ENCODE measurements around the gene AJM1.

Gene AJM1

GRCh38 chr9:136808075-136808805 lies 34.0 kb upstream of the AJM1 start:
- no peak for DNase-seq (ENCODE audit: low read depth, low spot score)

- DNase-seq (ENCODE audit: low read depth, low spot score) = no peak
Observed at GRCh38 chr9:136808806-136809158, 33.5 kb upstream of the AJM1 start.

- no peak for DNase-seq (ENCODE audit: low read depth, low spot score)
Observed at GRCh38 chr9:136814725-136815421, 27.4 kb upstream of the AJM1 start.

GRCh38 chr9:136815422-136815782 lies 26.9 kb upstream of the AJM1 start:
- DNase-seq (ENCODE audit: low read depth, low spot score) = no peak

- no peak for DNase-seq (ENCODE audit: low read depth, low spot score)
Observed at GRCh38 chr9:136820971-136821825, 21.1 kb upstream of the AJM1 start.

- DNase-seq (ENCODE audit: low read depth, low spot score) = no peak
Observed at GRCh38 chr9:136821826-136822544, 20.3 kb upstream of the AJM1 start.

GRCh38 chr9:136823136-136824046 lies 18.9 kb upstream of the AJM1 start:
- no peak for DNase-seq (ENCODE audit: low read depth, low spot score)

- no peak for DNase-seq (ENCODE audit: low read depth, low spot score)
Observed at GRCh38 chr9:136824496-136825225, 17.6 kb upstream of the AJM1 start.

- DNase-seq (ENCODE audit: low read depth, low spot score) = no peak
Observed at GRCh38 chr9:136825295-136826187, 16.7 kb upstream of the AJM1 start.

GRCh38 chr9:136826188-136826541 lies 16.1 kb upstream of the AJM1 start:
- DNase-seq (ENCODE audit: low read depth, low spot score) = no peak

GRCh38 chr9:136826703-136827582 lies 15.3 kb upstream of the AJM1 start:
- no peak for DNase-seq (ENCODE audit: low read depth, low spot score)

GRCh38 chr9:136827794-136828473 lies 14.3 kb upstream of the AJM1 start:
- DNase-seq (ENCODE audit: low read depth, low spot score) = no peak

GRCh38 chr9:136828474-136829140 lies 13.7 kb upstream of the AJM1 start:
- DNase-seq (ENCODE audit: low read depth, low spot score) = no peak

GRCh38 chr9:136829412-136829811 lies 12.9 kb upstream of the AJM1 start:
- no peak for DNase-seq (ENCODE audit: low read depth, low spot score)

GRCh38 chr9:136829981-136830885 lies 12.0 kb upstream of the AJM1 start:
- DNase-seq (ENCODE audit: low read depth, low spot score) = no peak
